Measurements from ENCODE around the gene STN1.

The STN1 gene

GRCh38 chr10:103928784-103929183 lies 10.8 kb upstream of the STN1 start:
- no peak for DNase-seq

GRCh38 chr10:103926722-103927319 lies 8.8 kb upstream of the STN1 start:
- no peak for DNase-seq

- no peak for DNase-seq
These were observed 7.6 kb upstream of the STN1 start for GRCh38 chr10:103925591-103925990.

- no peak for DNase-seq
These were observed 5.5 kb upstream of the STN1 start for GRCh38 chr10:103923502-103923901.

- DNase-seq: no peak
These were observed 4.7 kb upstream of the STN1 start for GRCh38 chr10:103922659-103923058.

- no peak for DNase-seq
These were observed 3.8 kb upstream of the STN1 start for GRCh38 chr10:103921750-103922195.

GRCh38 chr10:103921248-103921647 lies 3.3 kb upstream of the STN1 start:
- no peak for DNase-seq

- DNase-seq: no peak
These were observed 1.7 kb upstream of the STN1 start for GRCh38 chr10:103919648-103920025.

- no peak for DNase-seq
These were observed 507 bp downstream of the STN1 start for GRCh38 chr10:103917302-103918052.

GRCh38 chr10:103916876-103917275 lies 1.1 kb downstream of the STN1 start:
- DNase-seq: no peak

GRCh38 chr10:103916254-103916653 lies 1.7 kb downstream of the STN1 start:
- no peak for DNase-seq

- DNase-seq: no peak
These were observed 2.2 kb downstream of the STN1 start for GRCh38 chr10:103915796-103916195.

- no peak for DNase-seq
These were observed 5.2 kb downstream of the STN1 start for GRCh38 chr10:103912759-103913158.

GRCh38 chr10:103911021-103911459 lies 6.9 kb downstream of the STN1 start:
- DNase-seq: peak; percentile 18

GRCh38 chr10:103910442-103911012 lies 7.5 kb downstream of the STN1 start:
- no peak for DNase-seq

GRCh38 chr10:103905441-103905840 lies 12.5 kb downstream of the STN1 start:
- no peak for DNase-seq

- no peak for DNase-seq
These were observed 16.7 kb downstream of the STN1 start for GRCh38 chr10:103901299-103901698.

- DNase-seq: no peak
These were observed 18.7 kb downstream of the STN1 start for GRCh38 chr10:103899312-103899711.

GRCh38 chr10:103897241-103897774 lies 20.7 kb downstream of the STN1 start:
- no peak for DNase-seq

GRCh38 chr10:103896225-103896624 lies 21.8 kb downstream of the STN1 start:
- no peak for DNase-seq

- no peak for DNase-seq
These were observed 22.4 kb downstream of the STN1 start for GRCh38 chr10:103895411-103896186.

GRCh38 chr10:103894441-103894864 lies 23.5 kb downstream of the STN1 start:
- DNase-seq: no peak

- no peak for DNase-seq
These were observed 24.2 kb downstream of the STN1 start for GRCh38 chr10:103893817-103894216.

Measured in T-helper 9 cell (primary cell).